Ascending aorta (tissue), 2 donors: ENCODE results near the gene TMEM253. TPM values are rescaled to one million over a fixed set of nuclear protein-coding genes. Genes with fewer than 3 reads are reported as not detected.

Source experiments
- DNase-seq, 2 donors: peaks; one replicate each; pipeline ENCODE4 v3.0.0-alpha.2; 2019; ENCODE audit warnings: low spot score in 2 of 2
- H3K27ac ChIP-seq, 2 donors: fragments of 200-600 bp; sonication (generic); one replicate each; pipeline ENCODE4 v1.5.1; 2016 to 2017; ENCODE audit warnings: mild to moderate bottlenecking in 1 of 2
- H3K27me3 ChIP-seq: fragments of 200-600 bp; sonication (generic); one replicate; pipeline ENCODE4 v1.5.1; 2017
- H3K36me3 ChIP-seq, 2 donors: fragments of 200-600 bp; sonication (generic); one replicate each; pipeline ENCODE4 v1.5.1; 2016
- H3K4me1 ChIP-seq, 2 donors: fragments of 200-600 bp; sonication (generic); one replicate each; pipeline ENCODE4 v1.5.1; 2016 to 2017; ENCODE audit warnings: mild to moderate bottlenecking in 1 of 2
- H3K4me3 ChIP-seq, 2 donors: fragments of 200-600 bp; sonication (generic); one replicate each; pipeline ENCODE4 v1.5.1; 2016 to 2017; ENCODE audit warnings: mild to moderate bottlenecking in 1 of 2
- H3K9me3 ChIP-seq, 2 donors: fragments of 200-600 bp; sonication (generic); one replicate each; pipeline ENCODE4 v1.5.1; 2016
- CTCF ChIP-seq, 3 experiments: fragments of 200-600 bp in 2 of 3; fragments of 450-650 bp in 1 of 3; sonication (generic) in 2 of 3; IDR thresholded peaks; one replicate each; pipeline ENCODE4 v1.5.1; 2016 to 2019; ENCODE audit warnings: antibody characterized with exemption in 3 of 3, mild to moderate bottlenecking in 1 of 3, moderate library complexity in 1 of 3
- intact Hi-C: fragments of 100-400 bp; cut with DNase I; formaldehyde crosslinking; loops from one replicate; pipeline ENCODE4 v1.15.1; 2023
- total RNA-seq: library from RNA; depleted of rRNA; stranded (reverse); fragments of >200 nt; gene quantifications from one replicate; pipeline ENCODE4 v1.1.0, GENCODE V29; 2016

Gene TMEM253
- total RNA-seq, 1 donor from 2014 or later = not detected

GRCh38 chr14:21061347-21061668, 39.6 kb upstream of the TMEM253 start:
- Histone ChIP-seq H3K36me3 (no peaks in the 10 kb centered on the region), H3K27ac (no peak overlapping the region), H3K9me3 (no peaks in the 10 kb centered on the region), H3K4me3 (no peak overlapping the region), H3K27me3 (no peaks in the 10 kb centered on the region), H3K4me1 (no peaks in the 10 kb centered on the region)
- TF ChIP-seq CTCF (IDR thresholded peaks at IDR 0.05) = no peak
- DNase-seq = no peak
- intact Hi-C loops = no loop called here

GRCh38 chr14:21063479-21063878, 37.4 kb upstream of the TMEM253 start:
- intact Hi-C loops = no loop called here
- no peak overlapping the region for H3K4me3 ChIP-seq
- peaks cover 0 to under 1% of the 10 kb centered on the region in 2 donors for H3K4me1 ChIP-seq
- TF ChIP-seq CTCF (IDR thresholded peaks at IDR 0.05) = no peak
- H3K27me3 ChIP-seq = no peaks in the 10 kb centered on the region
- H3K9me3 ChIP-seq = no peaks in the 10 kb centered on the region
- no peaks in the 10 kb centered on the region for H3K36me3 ChIP-seq
- no peak for DNase-seq
- no peak overlapping the region for H3K27ac ChIP-seq

- H3K36me3 ChIP-seq = no peaks in the 10 kb centered on the region
- no peak for DNase-seq
- peaks cover 3 to 17% of the 10 kb centered on the region in 2 donors for H3K4me1 ChIP-seq
- H3K4me3 ChIP-seq = no peak overlapping the region
- TF ChIP-seq CTCF (IDR thresholded peaks at IDR 0.05) = no peak
- H3K27ac ChIP-seq = no peak overlapping the region
- no peaks in the 10 kb centered on the region for H3K27me3 ChIP-seq
- H3K9me3 ChIP-seq = no peaks in the 10 kb centered on the region
- intact Hi-C loops = no loop called here
Observed at GRCh38 chr14:21066882-21067502, 33.9 kb upstream of the TMEM253 start.

- Histone ChIP-seq H3K27ac (peak overlapping the region; percentile 95 to 96), H3K4me1 (peaks cover 11 to 25% of the 10 kb centered on the region in 2 donors), H3K36me3 (peaks cover 2 to 8% of the 10 kb centered on the region in 2 donors), H3K4me3 (peak overlapping the region; percentile 68 to 83), H3K9me3 (no peaks in the 10 kb centered on the region), H3K27me3 (no peaks in the 10 kb centered on the region)
- peak; percentile 67 to 81 (median 68) for TF ChIP-seq CTCF (IDR thresholded peaks at IDR 0.05)
- intact Hi-C loops = loop anchor here (1.0 kb wide), 2 partner anchors 24 to 36 kb away; no protein-coding TSS in a partner anchor
- DNase-seq = peak in 1 of 2 donors; percentile 83
Observed at GRCh38 chr14:21068521-21069387, 32.1 kb upstream of the TMEM253 start.

GRCh38 chr14:21069388-21070082, 31.3 kb upstream of the TMEM253 start:
- peak overlapping the region; percentile 68 to 83 for H3K4me3 ChIP-seq
- H3K4me1 ChIP-seq = peaks cover 11 to 25% of the 10 kb centered on the region in 2 donors
- intact Hi-C loops = loop anchor here (1.0 kb wide), 2 partner anchors 23 to 35 kb away; no protein-coding TSS in a partner anchor
- peak overlapping the region; percentile 95 to 96 for H3K27ac ChIP-seq
- no peak for TF ChIP-seq CTCF (IDR thresholded peaks at IDR 0.05)
- DNase-seq = no peak
- peaks cover 10 to 15% of the 10 kb centered on the region in 2 donors for H3K36me3 ChIP-seq
- no peaks in the 10 kb centered on the region for H3K9me3 ChIP-seq
- H3K27me3 ChIP-seq = no peaks in the 10 kb centered on the region
